HG03135 (cell line): ENCODE data around the gene RLBP1.
A peak's percentile ranks its signal among the peaks of the same experiment; 100 is the strongest.

ENCODE experiments used
- ATAC-seq: cut with Tn5 transposase; IDR thresholded peaks from one replicate; pipeline ENCODE4 v1.9.1; 2021; ENCODE audit warnings: mild to moderate bottlenecking, moderate library complexity; ENCODE audit not compliant: unreplicated experiment

The RLBP1 gene

GRCh38 chr15:89179966-89180875 lies 41.2 kb downstream of the RLBP1 start:
- no peak for ATAC-seq

- no peak for ATAC-seq
These were observed 42.9 kb downstream of the RLBP1 start for GRCh38 chr15:89178307-89178977.

- ATAC-seq, result no peak
These were observed 43.6 kb downstream of the RLBP1 start for GRCh38 chr15:89177633-89178306.

GRCh38 chr15:89177116-89177515 lies 44.3 kb downstream of the RLBP1 start:
- no peak for ATAC-seq

- no peak for ATAC-seq
These were observed 45.7 kb downstream of the RLBP1 start for GRCh38 chr15:89175617-89176191.

GRCh38 chr15:89174476-89174875 lies 46.9 kb downstream of the RLBP1 start:
- ATAC-seq, result no peak

- ATAC-seq, result no peak
These were observed 48.5 kb downstream of the RLBP1 start for GRCh38 chr15:89172921-89173320.

- no peak for ATAC-seq
These were observed 50.0 kb downstream of the RLBP1 start for GRCh38 chr15:89171136-89172072.

- ATAC-seq, result no peak
These were observed 51.0 kb downstream of the RLBP1 start for GRCh38 chr15:89170364-89170763.

GRCh38 chr15:89168316-89168833 lies 53.0 kb downstream of the RLBP1 start:
- no peak for ATAC-seq

- ATAC-seq, result peak; percentile 68
These were observed 53.9 kb downstream of the RLBP1 start for GRCh38 chr15:89167267-89168176.

- ATAC-seq, result no peak
These were observed 55.7 kb downstream of the RLBP1 start for GRCh38 chr15:89165677-89166076.

- ATAC-seq, result no peak
These were observed 56.6 kb downstream of the RLBP1 start for GRCh38 chr15:89164712-89165211.

GRCh38 chr15:89163271-89164055 lies 57.9 kb downstream of the RLBP1 start:
- no peak for ATAC-seq

GRCh38 chr15:89161666-89162065 lies 59.7 kb downstream of the RLBP1 start:
- no peak for ATAC-seq
